ENCODE measurements around the gene SLC9A9. TPM values are rescaled to one million over a fixed set of nuclear protein-coding genes. Genes with fewer than 3 reads are reported as not detected.

SLC9A9 gene
- polyA plus RNA-seq, 1 of the 3 experiments (the other 2 are of a cell fraction) = 0.05 TPM

DNA sequence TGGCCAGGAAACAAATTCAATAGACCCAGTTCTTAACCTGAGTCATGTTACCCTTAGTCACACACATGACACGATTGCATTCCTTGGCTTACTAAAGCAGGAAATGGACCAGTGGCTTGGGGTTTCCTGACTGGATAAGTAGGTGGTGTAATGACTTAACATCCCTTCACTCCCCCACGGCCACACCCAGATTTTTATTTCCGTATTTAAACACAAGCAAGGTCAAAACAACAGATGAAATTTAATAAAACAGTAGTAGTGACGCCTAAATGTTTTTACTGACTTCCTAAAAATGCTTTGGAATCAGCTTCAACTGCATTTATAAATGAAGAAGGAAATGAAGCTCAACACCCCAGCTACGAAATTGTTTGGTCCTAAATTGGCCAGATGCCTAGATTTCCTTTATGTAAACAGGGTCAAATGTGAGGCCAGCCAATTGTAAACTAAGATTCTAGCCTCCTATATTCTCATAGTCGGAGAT is 404.4 kb downstream of the SLC9A9 start:
- no peak for DNase-seq
- no peak overlapping the region for H3K4me2 ChIP-seq
- H3K9me3 ChIP-seq = no peaks in the 10 kb centered on the region
- H3K4me3 ChIP-seq (ENCODE audit: low read depth in 2 of 2, low read length in 1 of 2) = no peak overlapping the region
- ChIA-PET CTCF (no interaction called here), POLR2A (no interaction called here)
- H2AFZ ChIP-seq (ENCODE audit: low read depth) = peak overlapping the region; percentile 45
- TF ChIP-seq TEAD4 (IDR thresholded peaks at IDR 0.05; ENCODE audit: borderline replicate concordance, insufficient read depth) = no peak; the same call in 1 of the 2 replicates
- TF ChIP-seq EP300 (IDR thresholded peaks at IDR 0.05; ENCODE audit: borderline replicate concordance in 1 of 2, low read depth in 1 of 2, low read length in 1 of 2) = peak in 1 of 2 experiments; percentile 41; a peak in 1 of 4 replicates
- peak; percentile 46; the same call in 1 of the 2 replicates for TF ChIP-seq ELF1 (IDR thresholded peaks at IDR 0.05)
- TF ChIP-seq FOSL2 (IDR thresholded peaks at IDR 0.05; ENCODE audit: borderline replicate concordance, low read depth) = peak; percentile 64
- TF ChIP-seq JUND (IDR thresholded peaks at IDR 0.05) = peak; percentile 50; the same call in 1 of the 2 replicates
- TF ChIP-seq NFIC (IDR thresholded peaks at IDR 0.05; ENCODE audit: borderline replicate concordance) = peak; percentile 52; the same call in 1 of the 2 replicates
- no peak for TF ChIP-seq GABPA (IDR thresholded peaks at IDR 0.05; ENCODE audit: low read depth)
- peak overlapping the region in 1 of 2 experiments; percentile 19; a peak in 1 of 4 replicates for H3K27ac ChIP-seq (ENCODE audit: low read depth in 2 of 2, low read length in 1 of 2)
- no peaks in the 10 kb centered on the region for H3K9me2 ChIP-seq
- H3K27me3 ChIP-seq (ENCODE audit: insufficient read depth) = no peaks in the 10 kb centered on the region; the same call in 1 of the 2 replicates
- H3K36me3 ChIP-seq (replicated peaks in 1 of 2; ENCODE audit: control insufficient read depth in 1 of 2, insufficient read depth in 2 of 2, low read length in 1 of 2) = no peaks in the 10 kb centered on the region
- 0 out of 4 replicates have a peak, but pooled peaks cover 0 to 8% of the 10 kb centered on the region in 2 experiments for H3K4me1 ChIP-seq (ENCODE audit: control insufficient read depth in 1 of 2, insufficient read depth in 2 of 2, low read depth in 1 of 2, low read length in 1 of 2)
- no peaks in the 10 kb centered on the region for H4K20me1 ChIP-seq (ENCODE audit: insufficient read depth)
- 4% methylated on average over 6 of the region's 6 CpGs for WGBS (ENCODE audit: low lambda C conversion rate)
- H3F3A ChIP-seq (replicated peaks; ENCODE audit: insufficient read depth) = peaks cover 6% of the 10 kb centered on the region
- H3K9ac ChIP-seq = no peak overlapping the region
- H3K79me2 ChIP-seq (ENCODE audit: insufficient read depth) = no peaks in the 10 kb centered on the region

DNA sequence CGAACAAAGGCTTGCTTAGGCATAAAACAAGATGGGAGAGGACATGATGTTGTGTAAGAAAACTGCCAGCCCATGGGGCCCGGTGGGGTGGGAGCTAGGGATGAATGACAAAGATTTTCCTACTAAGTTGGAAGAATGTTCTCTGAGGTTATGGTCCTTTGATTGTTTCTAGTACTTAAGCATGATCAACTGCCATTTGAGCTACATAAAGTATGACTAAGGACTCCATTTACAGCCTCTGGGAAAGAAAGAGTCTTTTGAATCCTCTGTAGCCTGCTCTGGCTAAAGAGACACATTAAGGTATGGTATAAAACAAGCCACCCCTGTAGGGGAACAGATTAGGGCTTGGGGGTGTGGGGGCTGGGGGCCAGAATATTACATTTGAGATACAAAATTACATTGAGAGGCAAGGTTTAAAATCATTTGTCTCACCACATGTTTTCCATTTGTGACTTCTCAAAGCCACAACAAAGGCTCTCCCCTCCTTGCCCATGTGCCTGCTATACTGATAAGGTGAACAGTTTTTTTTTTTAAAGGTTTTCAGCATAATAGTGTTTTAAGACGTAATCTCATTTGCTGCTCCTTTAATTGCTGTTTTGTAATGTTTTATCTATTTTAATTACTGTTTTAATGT is 405.3 kb downstream of the SLC9A9 start:
- Histone ChIP-seq H3K9ac (no peak overlapping the region), H3K4me3 (ENCODE audit: low read depth in 2 of 2, low read length in 1 of 2) (no peak overlapping the region), H4K20me1 (ENCODE audit: insufficient read depth) (no peaks in the 10 kb centered on the region), H3K9me3 (no peaks in the 10 kb centered on the region), H3K36me3 (replicated peaks in 1 of 2; ENCODE audit: control insufficient read depth in 1 of 2, insufficient read depth in 2 of 2, low read length in 1 of 2) (no peaks in the 10 kb centered on the region), H3K4me2 (no peak overlapping the region), H2AFZ (ENCODE audit: low read depth) (peak overlapping the region; percentile 45; the same call in 1 of the 2 replicates), H3K79me2 (ENCODE audit: insufficient read depth) (no peaks in the 10 kb centered on the region), H3K27me3 (ENCODE audit: insufficient read depth) (no peaks in the 10 kb centered on the region; the same call in 1 of the 2 replicates), H3K27ac (ENCODE audit: low read depth in 2 of 2, low read length in 1 of 2) (no peak overlapping the region), H3K9me2 (no peaks in the 10 kb centered on the region), H3F3A (replicated peaks; ENCODE audit: insufficient read depth) (peaks cover 6% of the 10 kb centered on the region), H3K4me1 (ENCODE audit: control insufficient read depth in 1 of 2, insufficient read depth in 2 of 2, low read depth in 1 of 2, low read length in 1 of 2) (0 out of 4 replicates have a peak, but pooled peaks cover 0 to 8% of the 10 kb centered on the region in 2 experiments)
- no peak for DNase-seq
- POLR2A ChIA-PET = no interaction called here
- whole genome bisulfite sequencing (ENCODE audit: low lambda C conversion rate) = 31% methylated on average over 3 of the region's 3 CpGs
- CTCF ChIA-PET = no interaction called here
- TF ChIP-seq YY1 (IDR thresholded peaks at IDR 0.05; ENCODE audit: low read depth) (no peak), JUND (IDR thresholded peaks at IDR 0.05) (no peak), RXRA (IDR thresholded peaks at IDR 0.05; ENCODE audit: borderline replicate concordance, low read depth) (no peak), EZH2phosphoT487 (IDR thresholded peaks at IDR 0.05; ENCODE audit: borderline replicate concordance, low read depth) (no peak), CHD2 (IDR thresholded peaks at IDR 0.05; ENCODE audit: low read length, partially characterized antibody) (no peak), TCF12 (IDR thresholded peaks at IDR 0.05) (no peak), TEAD4 (IDR thresholded peaks at IDR 0.05; ENCODE audit: borderline replicate concordance, insufficient read depth) (no peak), ELF1 (IDR thresholded peaks at IDR 0.05) (no peak), FOSL2 (IDR thresholded peaks at IDR 0.05; ENCODE audit: borderline replicate concordance, low read depth) (no peak), FOXJ3 (CRISPR knock-in tag; IDR thresholded peaks at IDR 0.05) (no peak), NFIC (IDR thresholded peaks at IDR 0.05; ENCODE audit: borderline replicate concordance) (no peak), POLR2AphosphoS5 (IDR thresholded peaks at IDR 0.05; ENCODE audit: low read depth, low read length) (no peak), SIN3A (IDR thresholded peaks at IDR 0.05; ENCODE audit: borderline replicate concordance, low read depth, low read length) (no peak), TAF1 (IDR thresholded peaks at IDR 0.05; ENCODE audit: borderline replicate concordance, low read depth, low read length) (no peak), EP300 (IDR thresholded peaks at IDR 0.05; ENCODE audit: borderline replicate concordance in 1 of 2, low read depth in 1 of 2, low read length in 1 of 2) (no peak), RFX5 (IDR thresholded peaks at IDR 0.05; ENCODE audit: low read length) (no peak)
- TF ChIP-seq, protein P1, sequence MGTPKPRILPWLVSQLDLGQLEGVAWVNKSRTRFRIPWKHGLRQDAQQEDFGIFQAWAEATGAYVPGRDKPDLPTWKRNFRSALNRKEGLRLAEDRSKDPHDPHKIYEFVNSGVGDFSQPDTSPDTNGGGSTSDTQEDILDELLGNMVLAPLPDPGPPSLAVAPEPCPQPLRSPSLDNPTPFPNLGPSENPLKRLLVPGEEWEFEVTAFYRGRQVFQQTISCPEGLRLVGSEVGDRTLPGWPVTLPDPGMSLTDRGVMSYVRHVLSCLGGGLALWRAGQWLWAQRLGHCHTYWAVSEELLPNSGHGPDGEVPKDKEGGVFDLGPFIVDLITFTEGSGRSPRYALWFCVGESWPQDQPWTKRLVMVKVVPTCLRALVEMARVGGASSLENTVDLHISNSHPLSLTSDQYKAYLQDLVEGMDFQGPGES (IDR thresholded peaks at IDR 0.05; ENCODE audit: low read depth, low read length) = no peak
- TF ChIP-seq, protein P2, sequence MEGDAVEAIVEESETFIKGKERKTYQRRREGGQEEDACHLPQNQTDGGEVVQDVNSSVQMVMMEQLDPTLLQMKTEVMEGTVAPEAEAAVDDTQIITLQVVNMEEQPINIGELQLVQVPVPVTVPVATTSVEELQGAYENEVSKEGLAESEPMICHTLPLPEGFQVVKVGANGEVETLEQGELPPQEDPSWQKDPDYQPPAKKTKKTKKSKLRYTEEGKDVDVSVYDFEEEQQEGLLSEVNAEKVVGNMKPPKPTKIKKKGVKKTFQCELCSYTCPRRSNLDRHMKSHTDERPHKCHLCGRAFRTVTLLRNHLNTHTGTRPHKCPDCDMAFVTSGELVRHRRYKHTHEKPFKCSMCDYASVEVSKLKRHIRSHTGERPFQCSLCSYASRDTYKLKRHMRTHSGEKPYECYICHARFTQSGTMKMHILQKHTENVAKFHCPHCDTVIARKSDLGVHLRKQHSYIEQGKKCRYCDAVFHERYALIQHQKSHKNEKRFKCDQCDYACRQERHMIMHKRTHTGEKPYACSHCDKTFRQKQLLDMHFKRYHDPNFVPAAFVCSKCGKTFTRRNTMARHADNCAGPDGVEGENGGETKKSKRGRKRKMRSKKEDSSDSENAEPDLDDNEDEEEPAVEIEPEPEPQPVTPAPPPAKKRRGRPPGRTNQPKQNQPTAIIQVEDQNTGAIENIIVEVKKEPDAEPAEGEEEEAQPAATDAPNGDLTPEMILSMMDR (IDR thresholded peaks at IDR 0.05) = no peak
- TF ChIP-seq, protein P3, sequence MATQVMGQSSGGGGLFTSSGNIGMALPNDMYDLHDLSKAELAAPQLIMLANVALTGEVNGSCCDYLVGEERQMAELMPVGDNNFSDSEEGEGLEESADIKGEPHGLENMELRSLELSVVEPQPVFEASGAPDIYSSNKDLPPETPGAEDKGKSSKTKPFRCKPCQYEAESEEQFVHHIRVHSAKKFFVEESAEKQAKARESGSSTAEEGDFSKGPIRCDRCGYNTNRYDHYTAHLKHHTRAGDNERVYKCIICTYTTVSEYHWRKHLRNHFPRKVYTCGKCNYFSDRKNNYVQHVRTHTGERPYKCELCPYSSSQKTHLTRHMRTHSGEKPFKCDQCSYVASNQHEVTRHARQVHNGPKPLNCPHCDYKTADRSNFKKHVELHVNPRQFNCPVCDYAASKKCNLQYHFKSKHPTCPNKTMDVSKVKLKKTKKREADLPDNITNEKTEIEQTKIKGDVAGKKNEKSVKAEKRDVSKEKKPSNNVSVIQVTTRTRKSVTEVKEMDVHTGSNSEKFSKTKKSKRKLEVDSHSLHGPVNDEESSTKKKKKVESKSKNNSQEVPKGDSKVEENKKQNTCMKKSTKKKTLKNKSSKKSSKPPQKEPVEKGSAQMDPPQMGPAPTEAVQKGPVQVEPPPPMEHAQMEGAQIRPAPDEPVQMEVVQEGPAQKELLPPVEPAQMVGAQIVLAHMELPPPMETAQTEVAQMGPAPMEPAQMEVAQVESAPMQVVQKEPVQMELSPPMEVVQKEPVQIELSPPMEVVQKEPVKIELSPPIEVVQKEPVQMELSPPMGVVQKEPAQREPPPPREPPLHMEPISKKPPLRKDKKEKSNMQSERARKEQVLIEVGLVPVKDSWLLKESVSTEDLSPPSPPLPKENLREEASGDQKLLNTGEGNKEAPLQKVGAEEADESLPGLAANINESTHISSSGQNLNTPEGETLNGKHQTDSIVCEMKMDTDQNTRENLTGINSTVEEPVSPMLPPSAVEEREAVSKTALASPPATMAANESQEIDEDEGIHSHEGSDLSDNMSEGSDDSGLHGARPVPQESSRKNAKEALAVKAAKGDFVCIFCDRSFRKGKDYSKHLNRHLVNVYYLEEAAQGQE (IDR thresholded peaks at IDR 0.05; ENCODE audit: low read depth, low read length) = no peak

Data from SK-N-SH (cell line).